Stimulated activated naive CD4-positive, alpha-beta T cell treated with Interleukin-2 at 50 U/mL for 16 hours (primary cell): ENCODE results near the gene AZGP1.
"Not testable (repeated sequence)": the region's sequence is repeated elsewhere in the genome, so short reads cannot be mapped to it uniquely, and the experiment has no call there.

Source experiments
- DNase-seq: peaks from one replicate; lab custom pipeline; 2025; lab: John Stamatoyannopoulos, UW

The AZGP1 gene

DNA sequence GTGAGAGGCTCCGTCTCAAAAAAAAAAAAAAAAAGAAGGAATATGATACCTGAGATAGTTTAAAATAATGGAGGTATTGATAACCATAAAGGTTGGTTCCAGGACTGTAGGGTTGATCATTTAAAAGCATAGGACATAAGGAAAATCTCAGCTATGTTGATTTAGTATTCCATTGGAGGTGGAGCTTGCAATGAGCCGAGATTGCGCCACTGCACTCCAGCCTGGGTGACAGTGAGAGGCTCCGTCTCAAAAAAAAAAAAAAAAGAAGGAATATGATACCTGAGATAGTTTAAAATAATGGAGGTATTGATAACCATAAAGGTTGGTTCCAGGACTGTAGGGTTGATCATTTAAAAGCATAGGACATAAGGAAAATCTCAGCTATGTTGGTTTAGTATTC lies 23.2 kb downstream of the AZGP1 start:
- not testable (repeated sequence) for DNase-seq

DNA sequence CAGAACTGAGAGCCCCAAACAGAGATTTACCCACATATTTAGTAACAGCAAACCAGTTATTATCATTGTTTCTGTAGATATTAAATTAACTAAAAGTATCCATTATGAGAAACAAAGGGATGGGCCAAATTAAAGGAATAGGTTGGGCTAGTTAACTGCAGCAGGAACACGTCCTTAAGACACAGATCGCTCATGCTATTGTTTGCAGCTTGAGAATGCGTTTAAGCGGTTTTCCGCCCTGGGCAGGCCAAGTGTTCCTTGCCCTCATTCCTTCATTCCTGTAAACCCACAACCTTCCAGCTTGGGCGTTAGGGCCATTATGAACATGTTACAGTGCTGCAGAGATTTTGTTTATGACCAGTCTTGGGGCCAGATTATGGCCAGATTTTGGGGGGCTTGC lies 25.0 kb downstream of the AZGP1 start:
- not testable (repeated sequence) for DNase-seq

DNA sequence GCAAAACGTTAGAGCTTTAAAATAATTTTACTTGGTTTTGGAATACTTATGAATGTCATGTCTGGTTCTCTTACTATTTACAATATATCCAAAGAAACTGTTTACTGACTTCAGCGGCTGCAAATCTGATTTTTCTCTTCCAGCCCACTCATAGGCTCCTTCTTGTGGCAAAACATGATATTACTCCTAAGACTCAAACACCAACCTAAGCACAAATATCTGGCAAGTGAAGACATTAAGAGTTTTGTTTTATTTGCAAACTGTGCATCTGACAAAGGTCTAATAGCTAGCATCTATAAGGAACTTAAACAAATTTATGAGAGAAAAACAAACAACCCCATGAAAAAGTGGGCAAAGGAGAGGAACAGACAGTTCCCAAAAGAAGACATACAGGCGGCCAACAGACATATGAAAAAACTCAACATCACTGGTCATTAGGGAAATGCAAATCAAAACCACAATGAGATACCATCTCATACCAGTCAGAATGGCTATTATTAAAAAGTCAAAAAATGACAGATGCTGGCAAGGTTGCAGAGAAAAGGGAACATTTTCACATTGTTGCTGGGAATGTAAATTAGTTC lies 26.1 kb downstream of the AZGP1 start:
- no peak for DNase-seq

DNA sequence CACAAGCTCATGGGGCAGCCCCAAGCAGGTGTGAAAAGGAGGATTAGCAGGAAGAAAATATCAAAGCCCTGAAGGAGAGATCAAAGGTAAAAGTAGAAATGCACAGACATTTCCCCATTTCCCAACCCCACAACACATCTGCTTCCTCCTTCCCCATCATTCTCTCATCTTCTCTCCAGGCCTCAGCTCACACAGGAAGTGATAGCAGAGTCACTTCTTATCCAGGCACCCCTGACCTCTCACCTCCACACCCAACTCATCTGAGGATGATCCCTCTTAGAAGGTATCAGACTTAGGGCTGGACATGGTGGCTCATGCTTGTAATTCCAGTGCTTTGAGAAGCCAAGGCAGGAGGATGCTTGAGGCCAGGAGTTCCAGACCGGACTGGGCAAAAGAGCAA lies 28.2 kb downstream of the AZGP1 start:
- DNase-seq = no peak

DNA sequence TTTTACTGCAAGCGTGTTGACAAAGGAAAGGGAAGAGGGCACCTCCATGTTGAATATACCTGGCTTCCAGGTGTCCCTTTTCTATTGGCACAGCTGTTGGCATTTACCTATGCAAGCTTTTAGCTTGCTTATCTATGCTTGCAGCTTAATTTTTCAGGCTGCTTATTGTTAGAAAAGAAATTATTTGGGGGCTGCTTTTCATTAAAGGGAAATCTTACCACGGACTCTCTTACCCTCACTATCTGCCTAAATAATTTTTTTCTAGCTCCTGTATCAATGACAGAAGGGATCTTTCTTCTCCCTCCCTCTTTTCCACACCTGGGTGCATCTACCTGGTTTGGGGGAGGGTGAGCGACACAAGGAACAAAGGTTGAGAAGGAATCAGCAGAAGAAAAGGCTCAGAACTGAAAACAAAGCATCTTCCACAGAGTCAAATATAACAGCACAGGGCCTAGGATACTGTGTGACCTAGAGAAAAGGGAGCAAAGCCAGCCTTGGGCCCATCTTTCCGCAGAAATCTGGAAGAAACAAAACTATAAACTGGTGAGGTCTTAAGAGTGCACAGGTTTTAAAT lies 31.2 kb downstream of the AZGP1 start:
- DNase-seq = no peak

DNA sequence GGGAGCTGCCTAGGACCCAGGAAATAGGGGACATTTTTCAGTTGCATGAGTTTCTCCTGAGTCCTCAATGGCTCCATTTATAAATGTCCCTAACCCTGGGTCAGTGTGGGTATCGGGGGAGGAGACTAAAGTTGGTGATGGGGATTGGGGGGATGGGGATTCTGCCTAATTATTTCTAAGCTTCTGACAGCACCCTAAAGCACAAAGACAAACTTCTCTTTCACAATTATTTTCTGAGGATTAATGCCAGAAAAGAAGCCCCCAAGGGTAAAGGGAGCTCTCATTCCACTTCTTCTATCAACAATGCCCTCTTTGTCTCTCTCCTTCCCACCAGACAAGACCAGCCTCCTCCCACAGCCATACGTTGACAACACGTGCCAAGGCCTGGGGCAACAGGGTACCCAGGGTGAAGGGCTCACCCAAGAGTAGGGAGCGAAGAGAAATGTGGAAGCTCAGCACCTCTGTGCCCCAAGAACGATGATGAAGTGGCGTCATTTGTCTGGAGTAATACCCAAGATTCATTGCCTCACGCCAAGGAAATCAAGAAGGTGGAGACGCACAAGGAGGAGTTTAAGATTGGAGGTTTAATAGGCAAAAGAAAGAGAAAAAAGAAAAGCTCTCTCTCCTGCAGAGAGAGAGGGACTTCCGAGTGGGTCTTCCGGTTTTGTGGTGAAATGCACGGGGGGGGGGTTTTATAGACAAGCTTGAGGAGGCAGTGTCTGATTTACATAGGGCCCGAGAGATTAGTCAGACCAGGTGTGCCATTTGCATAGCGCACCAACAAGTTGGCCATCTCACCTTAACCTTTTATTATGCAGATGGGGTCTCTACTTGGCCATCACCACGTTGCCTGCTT lies 32.0 kb downstream of the AZGP1 start:
- DNase-seq = no peak

DNA sequence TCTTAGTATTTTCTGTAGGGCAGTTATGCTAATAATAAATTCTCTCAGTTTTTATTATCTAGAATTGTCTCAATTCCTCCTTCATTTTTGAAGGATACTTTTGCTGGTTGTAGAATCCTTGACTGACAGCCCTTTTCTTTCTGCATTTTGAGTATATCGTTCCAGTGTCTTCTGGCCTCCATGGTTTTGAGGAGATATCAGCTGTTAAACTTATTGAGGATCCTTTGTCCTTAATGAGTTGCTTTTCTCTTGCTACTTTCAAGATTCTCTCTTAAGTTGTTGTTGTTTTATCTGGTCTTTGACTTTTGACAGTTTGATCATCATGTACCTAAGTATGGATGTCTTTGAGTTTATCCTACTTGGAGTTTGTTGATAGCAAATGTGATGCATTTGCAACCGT lies 37.5 kb downstream of the AZGP1 start:
- DNase-seq = no peak

DNA sequence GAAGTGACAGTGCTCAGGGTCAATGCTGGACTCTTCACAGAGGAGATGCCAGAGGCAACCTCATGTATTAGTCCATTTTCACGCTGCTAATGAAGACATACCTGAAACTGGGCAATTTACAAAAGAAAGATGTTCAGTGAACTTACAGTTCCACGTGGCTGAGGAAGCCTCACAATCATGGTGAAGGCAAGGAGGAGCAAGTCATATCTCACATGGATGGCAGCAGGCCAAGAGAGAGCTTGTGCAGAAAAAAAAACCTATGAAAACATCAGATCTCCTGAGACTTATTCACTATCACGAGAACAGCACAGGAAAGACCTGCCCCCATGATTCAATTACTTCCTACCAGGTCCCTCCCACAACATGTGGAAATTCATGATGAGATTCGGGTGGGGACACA lies 40.8 kb downstream of the AZGP1 start:
- not testable (repeated sequence) for DNase-seq

DNA sequence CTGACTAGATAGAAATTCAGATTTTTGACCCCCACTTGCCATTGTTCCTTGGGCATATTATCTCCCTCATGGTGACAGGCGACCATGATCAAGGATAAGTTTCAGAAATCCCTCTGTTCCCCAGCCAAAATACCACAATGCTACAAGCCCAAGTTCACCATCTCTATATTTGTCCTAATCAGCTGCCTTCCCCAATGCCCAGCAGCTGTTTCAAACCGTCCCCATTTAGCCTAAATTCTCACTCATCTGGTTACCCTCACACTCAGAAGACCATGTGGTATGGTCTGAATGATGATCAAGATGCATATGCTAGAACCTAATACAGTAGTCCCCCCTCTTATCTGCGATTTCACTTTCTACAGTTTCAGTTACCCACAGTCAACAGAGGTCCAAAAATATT lies 45.5 kb downstream of the AZGP1 start:
- no peak for DNase-seq

DNA sequence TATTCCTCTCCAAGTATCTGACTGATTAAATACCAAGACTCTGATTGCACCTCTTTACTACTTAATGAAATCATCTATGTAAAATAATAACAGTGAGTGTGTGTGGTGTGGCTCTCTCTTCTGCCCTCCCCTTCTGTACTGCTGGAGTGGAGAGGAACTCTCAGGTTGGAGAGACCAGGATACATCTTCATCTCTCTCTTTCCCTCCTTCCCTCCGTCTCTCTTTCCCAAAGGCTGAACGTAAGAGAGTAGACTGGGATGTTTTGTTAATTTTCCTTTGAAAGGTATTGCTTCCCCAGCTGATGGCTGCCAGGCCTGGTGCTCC lies 46.1 kb downstream of the AZGP1 start:
- no peak for DNase-seq

DNA sequence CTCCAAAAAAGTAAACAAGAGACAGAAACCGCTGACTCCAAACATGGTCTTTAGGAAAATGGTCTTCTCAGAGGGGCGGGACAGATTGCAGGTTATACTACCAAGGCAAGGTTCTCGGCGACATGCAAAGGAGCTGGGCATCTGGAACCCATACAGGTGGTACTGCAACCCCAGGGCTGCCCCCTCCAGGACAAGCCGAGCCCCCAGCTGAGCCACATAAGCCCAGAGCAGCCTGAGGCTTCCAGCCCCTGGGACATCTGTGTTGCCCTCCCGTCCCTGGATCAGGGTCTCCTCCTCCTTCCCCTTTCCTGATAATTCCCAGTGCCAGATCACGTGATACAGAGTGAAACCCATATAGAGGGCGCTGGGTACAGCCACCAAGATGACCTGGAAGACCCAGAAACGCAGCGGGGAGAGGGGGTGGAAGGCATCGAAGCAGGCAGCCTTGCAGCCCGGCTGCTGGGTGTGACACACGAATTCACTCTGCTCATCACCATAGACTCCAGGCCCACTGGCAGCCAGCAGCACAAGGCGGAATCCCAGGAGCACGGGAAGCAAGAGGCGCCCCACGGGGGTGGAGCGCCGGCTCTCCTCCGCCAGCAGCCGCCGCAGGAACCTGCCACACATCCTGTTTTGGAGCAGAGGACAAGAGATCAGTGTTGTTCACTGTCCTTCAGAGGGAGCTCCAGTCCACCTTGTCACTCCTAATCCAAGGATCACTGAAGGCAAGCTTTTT lies 46.7 kb downstream of the AZGP1 start, which contains the start of gene GJC3:
TSS of gene GJC3 (minus strand) at position 627 of the 736 bp plus-strand sequence. CDS start at position 627, 0 bp downstream.
- DNase-seq = no peak

DNA sequence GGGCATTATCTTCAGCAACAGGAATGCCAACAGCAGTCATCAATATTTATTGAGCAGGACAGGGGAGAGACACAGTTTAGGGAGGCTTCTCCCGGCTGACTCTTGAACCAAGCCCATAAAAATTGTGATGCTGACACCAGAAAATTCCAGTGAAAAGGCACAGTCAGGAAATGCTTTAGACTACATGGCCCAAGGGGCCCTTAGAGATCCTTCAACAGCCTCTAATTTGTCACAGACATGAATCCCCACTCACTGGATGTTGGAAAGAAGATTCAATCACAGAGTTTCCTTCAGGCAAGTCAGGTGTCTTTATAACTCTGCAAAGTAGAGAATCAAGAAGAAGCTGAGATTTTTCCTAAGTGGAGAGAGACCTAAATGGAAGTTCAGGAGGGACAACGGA lies 47.6 kb downstream of the AZGP1 start:
- DNase-seq = no peak

DNA sequence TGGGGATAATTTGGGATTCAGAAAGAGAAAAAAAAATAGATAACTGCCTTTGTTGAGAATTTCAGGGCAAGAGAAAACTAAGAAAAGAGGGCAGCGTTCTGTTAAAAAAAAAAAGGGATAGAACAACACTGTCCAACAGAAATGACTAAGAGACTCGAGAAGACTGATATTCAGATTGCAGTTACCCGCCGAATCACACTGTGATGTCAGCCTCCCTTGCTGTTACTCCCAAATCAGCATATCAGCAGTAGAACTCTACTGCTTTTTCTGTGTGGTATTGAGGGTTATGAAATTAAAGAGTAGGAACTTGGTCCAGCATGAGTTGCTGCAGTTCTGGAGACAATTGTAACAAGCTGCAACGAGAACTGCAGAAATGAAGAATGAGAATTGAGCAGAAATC lies 48.3 kb downstream of the AZGP1 start:
- DNase-seq = no peak

DNA sequence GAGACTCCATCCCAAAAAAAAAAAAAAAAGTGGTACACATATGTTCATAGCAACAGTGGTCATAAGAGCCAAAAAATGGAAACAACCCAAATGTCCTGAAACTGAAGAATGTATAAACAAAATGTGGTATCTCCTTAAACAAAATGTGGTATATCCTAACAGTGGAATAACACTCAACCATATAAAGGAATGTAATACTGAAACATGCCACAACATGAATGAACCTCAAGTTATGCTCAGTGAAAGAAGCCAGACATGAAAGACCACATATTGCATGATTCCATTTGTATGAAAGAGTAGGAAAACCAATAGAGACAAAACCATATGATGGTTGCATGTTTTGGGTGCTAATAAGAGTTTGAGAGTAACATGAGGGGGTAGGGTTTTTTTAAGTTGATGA lies 49.5 kb downstream of the AZGP1 start:
- no peak for DNase-seq

DNA sequence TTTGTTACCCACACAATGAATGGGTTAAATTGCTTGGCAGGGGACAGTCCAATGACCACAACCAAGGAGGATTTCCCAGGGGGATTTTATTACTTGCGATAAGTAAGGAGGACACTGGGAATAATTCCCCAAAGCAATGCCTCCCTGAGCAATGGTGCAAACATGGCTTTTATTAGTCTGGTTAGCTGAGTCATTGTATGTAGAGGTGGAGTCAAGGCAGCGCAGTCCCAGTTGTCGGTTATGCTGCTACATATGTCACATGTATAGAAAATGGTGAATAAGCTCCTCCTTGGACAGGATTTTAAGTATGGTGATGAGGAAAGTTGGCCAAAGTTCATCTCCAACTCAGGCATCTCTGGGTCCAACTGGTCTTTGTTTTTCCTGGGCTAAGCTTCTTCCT lies 52.6 kb downstream of the AZGP1 start:
- DNase-seq = no peak

DNA sequence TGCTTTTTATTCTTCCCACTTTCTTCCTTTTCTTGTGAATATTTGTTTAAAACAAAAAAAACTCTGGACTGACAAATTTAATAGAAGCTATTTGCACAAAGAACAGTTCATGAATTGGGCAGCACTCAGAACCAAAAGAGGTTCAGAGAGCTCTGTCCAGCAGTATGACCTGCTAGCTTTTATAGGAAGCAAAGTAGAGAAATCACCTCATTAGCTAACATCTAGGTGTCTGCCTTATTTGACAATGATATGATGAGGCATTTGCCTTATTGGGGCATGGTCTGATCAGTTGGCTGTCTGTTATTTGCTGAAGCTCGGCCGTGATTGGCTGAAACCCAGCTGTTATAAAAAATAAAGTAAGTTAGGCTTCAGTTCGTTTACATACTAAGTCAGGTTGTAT lies 55.7 kb downstream of the AZGP1 start:
- no peak for DNase-seq

DNA sequence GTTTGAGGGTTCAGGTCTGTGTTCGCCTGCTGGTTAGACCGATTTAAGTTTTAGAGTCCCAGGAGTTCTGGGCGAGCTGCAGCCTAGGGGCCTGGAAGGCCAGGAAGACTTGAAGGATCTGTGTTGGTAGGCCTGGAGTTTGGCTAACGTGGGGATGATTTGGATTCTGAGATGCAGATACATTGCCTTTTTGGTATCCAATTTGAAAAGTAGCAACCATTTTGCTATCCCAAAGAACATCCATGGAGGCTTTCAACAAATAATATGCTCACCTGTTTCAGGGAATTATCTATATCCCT lies 56.1 kb downstream of the AZGP1 start:
- DNase-seq = no peak

DNA sequence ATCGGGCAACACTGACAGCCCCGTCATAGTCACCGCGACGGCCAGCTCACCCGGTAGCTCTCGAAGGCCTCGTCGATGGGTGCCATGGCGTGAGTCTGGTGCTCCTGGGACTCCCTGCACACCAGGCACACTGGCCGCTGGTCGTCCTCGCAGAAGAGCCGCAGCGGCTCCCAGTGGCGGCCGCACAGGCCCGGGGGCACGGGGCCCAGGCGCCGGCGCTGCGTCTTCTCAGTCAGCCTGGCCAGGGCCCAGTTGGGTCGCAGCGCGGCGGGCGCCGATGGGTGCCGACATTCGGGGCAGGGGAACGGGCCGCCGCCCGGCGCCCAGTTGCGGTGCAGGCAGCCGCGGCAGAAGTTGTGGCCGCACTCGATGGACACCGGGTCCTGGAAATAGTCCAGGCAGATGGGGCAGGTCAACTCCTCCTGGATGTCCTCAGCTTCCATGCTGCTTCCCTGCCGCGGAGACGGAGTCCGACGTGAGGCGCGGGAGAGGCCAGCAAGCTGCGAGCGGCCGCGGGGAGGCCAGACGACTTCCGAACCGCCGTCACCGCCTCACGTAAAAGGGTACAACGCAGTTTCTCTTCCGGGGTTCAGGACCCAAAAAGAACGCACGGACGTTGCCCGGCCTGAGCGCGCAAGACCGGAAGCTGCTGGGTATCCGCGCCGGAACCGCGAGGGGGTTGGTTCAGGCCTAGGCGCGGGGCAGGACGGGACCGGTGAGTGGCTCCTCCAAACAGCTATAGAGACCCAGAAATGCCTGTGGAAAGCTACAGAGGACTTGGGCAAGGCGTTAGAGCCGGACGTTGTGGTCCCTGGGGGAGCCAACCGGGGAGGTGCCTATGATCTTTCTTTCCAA lies 56.6 kb downstream of the AZGP1 start, which contains the start of gene TRIM4:
TSS of gene TRIM4 (minus strand) at position 572 of the 855 bp plus-strand sequence. CDS start at position 443, 129 bp downstream.
- peak; percentile 93 for DNase-seq
